ENCODE data around the gene GPR155. TPM values are rescaled to one million over a fixed set of nuclear protein-coding genes. Genes with fewer than 3 reads are reported as not detected.

Gene GPR155
- total RNA-seq, 6 experiments from 2014 or later: 3.2 to 8.3 (median 4.4) TPM

GRCh38 chr2:174442546-174443510 lies 44.0 kb downstream of the GPR155 start:
- Mint-ChIP-seq H3K4me3 (peak overlapping the region; percentile 3; the same call in 1 of the 2 replicates), H3K27ac (peak overlapping the region; percentile 19), H3K27me3 (ENCODE audit: insufficient read depth) (no peaks in the 10 kb centered on the region), H3K4me1 (ENCODE audit: low read depth) (peaks cover 31% of the 10 kb centered on the region), H3K9me3 (no peaks in the 10 kb centered on the region), H3K36me3 (ENCODE audit: low read depth) (peaks cover 6% of the 10 kb centered on the region)
- peak; percentile 70 for DNase-seq
- TF ChIP-seq CTCF (IDR thresholded peaks at IDR 0.05): no peak

GRCh38 chr2:174439950-174440349 lies 46.9 kb downstream of the GPR155 start:
- no peaks in the 10 kb centered on the region for H3K27me3 Mint-ChIP-seq (ENCODE audit: insufficient read depth)
- peaks cover 3% of the 10 kb centered on the region for H3K36me3 Mint-ChIP-seq (ENCODE audit: low read depth)
- no peak overlapping the region for H3K4me3 Mint-ChIP-seq
- H3K4me1 Mint-ChIP-seq (ENCODE audit: low read depth): peaks cover 28% of the 10 kb centered on the region
- TF ChIP-seq CTCF (IDR thresholded peaks at IDR 0.05): no peak
- H3K9me3 Mint-ChIP-seq: no peaks in the 10 kb centered on the region
- DNase-seq: no peak
- H3K27ac Mint-ChIP-seq: no peak overlapping the region

GRCh38 chr2:174439323-174439722 lies 47.5 kb downstream of the GPR155 start:
- Mint-ChIP-seq H3K4me3 (no peak overlapping the region), H3K36me3 (ENCODE audit: low read depth) (no peaks in the 10 kb centered on the region), H3K4me1 (ENCODE audit: low read depth) (peaks cover 25% of the 10 kb centered on the region), H3K27ac (no peak overlapping the region), H3K27me3 (ENCODE audit: insufficient read depth) (no peaks in the 10 kb centered on the region), H3K9me3 (no peaks in the 10 kb centered on the region)
- TF ChIP-seq CTCF (IDR thresholded peaks at IDR 0.05): no peak
- DNase-seq: no peak

GRCh38 chr2:174438146-174438886 lies 48.5 kb downstream of the GPR155 start:
- Mint-ChIP-seq H3K27ac (no peak overlapping the region), H3K4me1 (ENCODE audit: low read depth) (peaks cover 24% of the 10 kb centered on the region), H3K36me3 (ENCODE audit: low read depth) (no peaks in the 10 kb centered on the region), H3K4me3 (no peak overlapping the region), H3K9me3 (no peaks in the 10 kb centered on the region), H3K27me3 (ENCODE audit: insufficient read depth) (no peaks in the 10 kb centered on the region)
- DNase-seq: no peak
- no peak for TF ChIP-seq CTCF (IDR thresholded peaks at IDR 0.05)

GRCh38 chr2:174436351-174436750 lies 50.5 kb downstream of the GPR155 start:
- TF ChIP-seq CTCF (IDR thresholded peaks at IDR 0.05): no peak
- Mint-ChIP-seq H3K36me3 (ENCODE audit: low read depth) (no peaks in the 10 kb centered on the region), H3K9me3 (no peaks in the 10 kb centered on the region), H3K4me3 (no peak overlapping the region), H3K27me3 (ENCODE audit: insufficient read depth) (no peaks in the 10 kb centered on the region), H3K4me1 (ENCODE audit: low read depth) (peaks cover 8% of the 10 kb centered on the region; the same call in 1 of the 2 replicates), H3K27ac (no peak overlapping the region)
- no peak for DNase-seq
